HG03571 (cell line): ENCODE data around the gene LIX1.
"Not testable (repeated sequence)": the region's sequence is repeated elsewhere in the genome, so short reads cannot be mapped to it uniquely, and the experiment has no call there.

Experiments used
- ATAC-seq: cut with Tn5 transposase; IDR thresholded peaks from one replicate; pipeline ENCODE4 v1.9.1; 2021; ENCODE audit not compliant: unreplicated experiment

Gene LIX1

DNA sequence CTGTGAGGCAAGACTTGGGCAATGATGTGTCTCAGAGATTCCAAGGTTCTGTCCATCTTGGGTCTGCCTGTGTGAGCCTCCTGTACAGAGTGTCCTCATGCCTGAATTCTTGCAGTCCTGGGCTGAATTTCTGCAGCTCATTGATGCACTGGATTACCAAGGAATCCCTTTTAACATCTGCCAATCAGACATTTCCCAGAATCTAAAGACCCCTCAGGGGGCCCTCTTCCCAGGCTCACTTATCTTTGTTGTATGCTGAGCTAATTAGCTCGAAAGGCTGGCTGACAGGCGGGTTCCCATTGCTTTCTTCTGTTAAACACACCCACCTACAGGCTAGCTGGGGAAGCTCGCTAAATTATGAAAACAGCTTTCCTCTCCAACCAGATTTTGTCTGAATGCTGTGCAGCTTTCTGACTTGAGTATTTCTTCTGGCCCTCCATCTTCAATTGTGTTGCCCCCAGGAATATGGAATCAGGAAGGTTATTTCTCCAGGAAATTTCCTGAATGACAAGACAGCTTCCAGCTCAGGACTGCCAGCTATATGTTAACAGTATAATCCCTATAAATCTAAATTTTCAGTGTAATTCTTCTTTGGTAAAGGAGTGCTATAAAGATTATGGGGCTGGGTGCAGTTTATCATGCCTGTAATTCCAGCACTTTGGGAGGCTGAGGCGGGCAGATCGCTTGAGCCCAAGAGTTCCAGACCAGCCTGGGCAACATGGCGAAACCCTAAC, at the start of gene LIX1:
Gene LIX1 (minus strand): TSS at position 91 of the 734 bp plus-strand sequence. CDS start 35 bp downstream, at position 56.
- peak; percentile 46 for ATAC-seq

- no peak for ATAC-seq
Observed at GRCh38 chr5:97191893-97192292, 49.5 kb upstream of the LIX1 start.

GRCh38 chr5:97189523-97189922, 47.1 kb upstream of the LIX1 start:
- ATAC-seq, result not testable (repeated sequence)

- no peak for ATAC-seq
Observed at GRCh38 chr5:97183930-97184213, 41.5 kb upstream of the LIX1 start.

DNA sequence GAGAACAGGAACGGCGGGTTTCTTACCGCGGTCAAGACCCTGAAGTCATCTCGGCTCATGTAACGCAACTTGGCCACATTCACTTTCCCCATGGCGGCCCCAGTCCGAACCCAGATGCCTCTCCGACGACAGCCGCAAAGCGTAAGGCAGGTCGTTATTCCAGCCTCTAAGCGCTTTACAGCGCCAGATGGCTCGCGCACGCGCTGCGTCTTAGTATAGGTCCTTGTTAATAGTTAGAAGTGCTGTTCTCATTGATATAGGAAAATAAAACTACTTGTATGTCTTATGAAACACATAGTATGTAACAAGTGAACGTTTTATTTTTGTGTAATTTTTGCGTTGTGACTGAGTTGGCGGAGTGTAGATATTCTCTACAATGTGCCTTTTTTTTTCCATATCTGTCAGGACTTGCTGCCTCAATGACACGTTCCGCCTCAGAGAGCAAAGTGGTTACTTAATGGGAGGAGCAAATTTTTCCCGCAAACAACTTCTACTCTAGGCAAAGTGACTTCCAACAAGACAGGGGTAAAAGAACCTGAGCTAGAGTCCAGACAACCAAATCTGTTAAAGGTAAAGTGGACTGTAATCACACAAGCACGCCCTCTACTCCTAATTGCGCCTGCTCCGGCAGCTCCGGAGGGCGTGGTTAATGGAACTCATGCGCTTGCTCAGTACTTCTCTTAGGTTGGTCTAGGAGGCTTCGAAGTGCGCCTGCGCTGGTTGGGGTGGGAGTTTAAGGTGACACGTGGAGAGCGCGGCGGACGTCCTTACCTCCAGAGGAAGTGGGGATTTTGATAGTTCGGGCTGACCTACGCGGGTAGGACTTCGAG, 40.9 kb upstream of the LIX1 start, which contains the start of gene RIOK2:
Gene RIOK2 (minus strand): TSS at position 148 of the 830 bp plus-strand sequence. CDS start 56 bp downstream, at position 92.
- ATAC-seq, result peak; percentile 90

DNA sequence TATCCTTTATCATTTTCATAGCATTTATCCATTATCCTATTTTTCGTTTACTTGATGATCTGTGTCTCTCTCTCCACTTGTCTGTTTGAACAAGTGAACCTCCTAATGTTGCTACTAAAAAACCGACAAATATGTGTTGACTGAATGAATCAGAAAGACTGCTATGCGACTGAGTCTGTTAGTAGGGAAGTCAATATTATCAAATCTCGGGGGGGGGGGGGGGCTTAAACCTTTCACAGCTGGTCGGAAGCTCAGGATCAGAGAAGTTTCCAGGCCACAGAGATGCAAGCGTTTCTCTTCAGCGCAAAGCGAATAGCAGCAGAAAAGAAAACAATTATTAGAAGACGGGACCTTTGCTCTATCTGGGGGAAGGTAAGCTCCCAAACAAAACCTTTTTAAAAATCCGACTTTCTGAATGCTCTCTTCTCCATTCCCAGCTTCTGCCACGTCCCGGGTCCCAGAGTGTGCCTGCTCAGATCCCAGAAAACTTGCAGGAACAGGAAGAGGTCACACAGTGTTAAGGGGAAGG, 40.2 kb upstream of the LIX1 start:
- no peak for ATAC-seq

DNA sequence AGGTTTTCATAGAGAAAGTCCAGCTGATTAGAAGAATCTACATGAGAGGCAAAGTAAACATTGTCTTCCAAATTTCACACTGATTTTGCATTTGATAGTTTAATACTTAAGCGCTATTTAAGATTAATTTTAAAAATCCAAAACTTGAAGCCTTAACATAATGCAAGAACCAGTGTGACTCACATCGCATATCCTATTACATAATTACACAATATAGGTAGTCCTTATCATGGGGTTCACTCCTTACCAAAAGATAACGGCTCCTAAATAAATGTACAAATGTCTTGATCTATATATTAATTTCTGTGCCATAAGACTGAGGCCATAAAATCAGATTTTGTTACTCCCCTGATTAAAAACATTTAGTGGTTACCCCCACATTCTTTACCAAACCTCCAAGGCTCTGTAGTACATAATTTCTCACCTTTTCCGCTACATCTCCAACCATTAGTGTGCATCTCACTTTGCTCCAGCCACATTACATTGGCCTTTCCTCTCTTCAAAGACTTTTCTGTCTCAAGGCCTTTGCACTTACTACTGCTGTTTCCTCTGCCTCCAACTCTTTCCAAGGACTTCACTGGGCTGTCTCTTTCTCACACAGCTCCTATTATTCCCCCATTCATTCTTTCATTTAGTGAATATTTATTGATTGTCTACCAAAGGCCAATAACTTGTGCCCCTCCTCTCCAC, 39.6 kb upstream of the LIX1 start:
- ATAC-seq, result no peak

DNA sequence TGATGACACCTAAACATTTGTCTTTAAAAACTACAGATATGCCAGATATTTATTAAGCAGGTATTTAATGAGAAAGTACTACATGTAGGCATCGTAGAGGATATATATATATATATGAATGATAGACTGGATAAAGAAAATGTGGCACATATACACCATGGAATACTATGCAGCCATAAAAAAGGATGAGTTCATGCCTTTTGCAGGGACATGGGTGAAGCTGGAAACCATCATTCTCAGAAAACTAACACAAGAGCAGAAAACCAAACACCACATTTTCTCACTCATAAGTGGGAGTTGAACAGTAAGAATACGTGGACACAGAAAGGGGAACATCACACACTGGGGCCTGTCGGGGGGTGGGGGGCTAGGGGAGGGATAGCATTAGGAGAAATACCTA, 37.0 kb upstream of the LIX1 start:
- not testable (repeated sequence) for ATAC-seq

GRCh38 chr5:97172227-97172626, 29.8 kb upstream of the LIX1 start:
- ATAC-seq, result no peak

- ATAC-seq, result no peak
Observed at GRCh38 chr5:97171703-97172102, 29.3 kb upstream of the LIX1 start.

DNA sequence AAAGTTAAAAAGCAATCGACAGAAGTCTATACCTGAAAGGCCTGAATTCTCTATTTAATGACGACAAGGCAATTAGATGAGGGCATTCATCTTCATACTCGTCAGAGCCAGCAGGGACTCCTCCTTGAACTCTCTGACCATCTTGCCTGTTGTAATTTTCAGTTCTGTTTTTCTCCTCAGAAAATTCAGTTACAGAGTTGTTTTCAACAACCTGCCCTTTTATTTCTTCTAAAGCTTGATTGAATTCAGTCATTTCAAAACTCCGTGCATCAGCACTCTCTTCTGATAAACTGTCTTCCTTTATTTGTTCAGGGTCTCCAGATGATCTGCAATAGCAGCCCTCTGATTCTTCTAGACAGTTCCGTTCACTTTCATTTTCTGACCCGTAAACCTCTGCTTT, 25.0 kb upstream of the LIX1 start:
- peak; percentile 74 for ATAC-seq

DNA sequence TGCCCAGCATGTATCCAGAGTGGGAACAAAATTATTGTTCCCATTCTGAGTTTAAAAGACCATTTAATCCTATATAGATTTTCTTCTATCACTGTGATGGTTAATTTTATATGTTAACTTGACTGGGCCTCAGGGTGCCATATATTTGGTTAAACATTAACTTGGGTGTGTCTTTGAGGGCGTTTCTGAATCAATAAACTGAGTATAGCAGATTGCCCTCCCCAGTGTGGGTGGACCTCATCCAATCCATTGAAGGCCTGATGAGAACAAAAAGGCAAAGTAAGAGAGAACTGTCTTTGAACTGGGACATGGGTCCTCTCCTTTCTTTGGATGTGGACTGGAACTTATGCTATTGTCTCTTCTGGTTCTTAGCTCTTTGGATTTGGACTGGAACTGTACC, 23.3 kb upstream of the LIX1 start:
- no peak for ATAC-seq

- ATAC-seq, result no peak
Observed at GRCh38 chr5:97164846-97165245, 22.4 kb upstream of the LIX1 start.

DNA sequence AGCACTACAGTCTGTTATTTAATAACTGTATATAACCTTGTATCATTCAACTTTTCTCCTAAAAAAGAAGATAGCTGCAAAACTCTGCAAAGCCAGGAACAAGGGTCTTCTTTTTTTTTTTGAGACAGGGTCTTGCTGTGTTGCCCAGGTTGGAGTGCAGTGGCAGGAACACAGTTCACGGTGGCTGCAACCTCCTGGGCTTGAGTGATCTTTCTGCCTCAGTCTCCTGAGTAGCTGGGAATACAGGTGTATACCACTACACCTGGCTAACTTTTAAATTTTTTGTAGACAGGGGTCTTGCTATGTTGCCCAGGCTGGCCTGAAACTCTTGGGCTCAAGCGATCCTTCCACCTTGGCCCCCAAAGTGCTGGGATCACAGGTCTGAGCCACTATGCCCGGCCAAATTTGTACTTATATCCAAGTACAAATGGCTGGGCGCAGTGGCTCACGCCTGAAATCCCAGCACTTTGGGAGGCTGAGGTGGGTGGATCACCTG, 21.4 kb upstream of the LIX1 start:
- no peak for ATAC-seq

GRCh38 chr5:97163360-97163764, 21.0 kb upstream of the LIX1 start:
- no peak for ATAC-seq

DNA sequence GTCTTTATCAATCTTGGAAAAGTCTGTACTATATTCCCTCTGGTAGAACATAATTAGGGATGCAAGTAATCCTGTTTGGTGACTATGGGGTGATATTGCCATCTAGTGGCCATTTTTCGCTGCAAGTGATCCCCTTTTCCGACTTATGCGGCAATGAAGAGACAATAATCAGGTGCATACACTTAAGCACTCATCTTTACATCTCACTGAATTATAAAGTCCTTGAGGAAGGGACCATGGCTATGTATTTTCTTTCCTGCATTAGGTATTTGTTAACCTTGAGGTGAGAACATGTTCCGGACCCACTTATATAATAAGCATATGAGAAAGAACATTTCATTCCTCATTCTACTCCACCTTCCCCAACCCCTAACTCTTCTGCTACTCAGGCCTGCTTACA, 19.6 kb upstream of the LIX1 start:
- no peak for ATAC-seq

GRCh38 chr5:97157689-97158088, 15.3 kb upstream of the LIX1 start:
- ATAC-seq, result no peak

GRCh38 chr5:97151370-97151769, 9.0 kb upstream of the LIX1 start:
- ATAC-seq, result no peak

- ATAC-seq, result no peak
Observed at GRCh38 chr5:97150401-97150800, 8.0 kb upstream of the LIX1 start.

- no peak for ATAC-seq
Observed at GRCh38 chr5:97149709-97150108, 7.3 kb upstream of the LIX1 start.

- no peak for ATAC-seq
Observed at GRCh38 chr5:97148288-97148687, 5.9 kb upstream of the LIX1 start.
